GM12801 (cell line): ENCODE results near the gene DENND2D.

Experiments used
- CTCF ChIP-seq: IDR thresholded peaks from one replicate; pipeline ENCODE4 v1.5.1; 2011; ENCODE audit warnings: control low read depth; ENCODE audit not compliant: insufficient read length; ENCODE audit errors: extremely low read depth

The DENND2D gene

GRCh38 chr1:111162488-111162880 lies 38.0 kb downstream of the DENND2D start:
- no peak for TF ChIP-seq CTCF

- TF ChIP-seq CTCF: no peak
Observed at GRCh38 chr1:111161843-111162487, 38.5 kb downstream of the DENND2D start.

- no peak for TF ChIP-seq CTCF
Observed at GRCh38 chr1:111157431-111157830, 43.0 kb downstream of the DENND2D start.

- TF ChIP-seq CTCF: no peak
Observed at GRCh38 chr1:111154021-111154999, 46.1 kb downstream of the DENND2D start.

GRCh38 chr1:111151838-111152237 lies 48.6 kb downstream of the DENND2D start:
- TF ChIP-seq CTCF: no peak

- TF ChIP-seq CTCF: no peak
Observed at GRCh38 chr1:111148376-111148881, 52.0 kb downstream of the DENND2D start.

- TF ChIP-seq CTCF: no peak
Observed at GRCh38 chr1:111147948-111148347, 52.5 kb downstream of the DENND2D start.
